GM23338 (cell line): ENCODE measurements around the gene CIRBP. TPM values are rescaled to one million over a fixed set of nuclear protein-coding genes. Genes with fewer than 3 reads are reported as not detected.

Experiments
- ATAC-seq: fragments of 200-7000 bp; cut with Tn5 transposase; 3 replicates; pipeline ENCODE4 v1.9.1; 2020
- DNase-seq: peaks from one replicate; pipeline ENCODE4 v3.0.0-alpha.2; 2015; ENCODE audit warnings: low spot score
- H2AFZ ChIP-seq: fragments of 200-600 bp; sonication (generic); 2 replicates; pipeline ENCODE4 v1.8.0; 2016; ENCODE audit warnings: antibody characterized with exemption, mild to moderate bottlenecking, moderate library complexity
- H3F3A ChIP-seq: fragments of 200-600 bp; sonication (generic); replicated peaks from 2 replicates; pipeline ENCODE4 v1.8.0; 2017; ENCODE audit warnings: antibody characterized with exemption, mixed run types, low read depth
- H3K27ac ChIP-seq: fragments of 200-600 bp; sonication (generic); 2 replicates; pipeline ENCODE4 v1.6.1; 2016; ENCODE audit warnings: low read depth
- H3K27me3 ChIP-seq: fragments of 200-600 bp; sonication (generic); 2 replicates; pipeline ENCODE4 v1.8.0; 2016; ENCODE audit warnings: mild to moderate bottlenecking, mixed run types, moderate library complexity; ENCODE audit not compliant: insufficient read depth
- H3K36me3 ChIP-seq: fragments of 200-600 bp; sonication (generic); 2 replicates; pipeline ENCODE4 v1.8.0; 2016; ENCODE audit warnings: mild to moderate bottlenecking; ENCODE audit not compliant: insufficient read depth
- H3K4me1 ChIP-seq: fragments of 200-600 bp; sonication (generic); 2 replicates; pipeline ENCODE4 v1.8.0; 2016; ENCODE audit warnings: mild to moderate bottlenecking, moderate library complexity; ENCODE audit not compliant: insufficient read depth
- H3K4me2 ChIP-seq: fragments of 200-600 bp; sonication (generic); 2 replicates; pipeline ENCODE4 v1.7.1; 2017; ENCODE audit warnings: mixed run types
- H3K4me3 ChIP-seq: fragments of 200-600 bp; sonication (generic); 2 replicates; pipeline ENCODE4 v1.6.1; 2016; ENCODE audit warnings: mixed run types
- H3K79me2 ChIP-seq: fragments of 200-600 bp; sonication (generic); replicated peaks from 2 replicates; pipeline ENCODE4 v1.8.0; 2017; ENCODE audit warnings: mild to moderate bottlenecking; ENCODE audit not compliant: insufficient read depth
- H3K9me2 ChIP-seq: fragments of 200-600 bp; sonication (generic); 2 replicates; pipeline ENCODE4 v1.8.0; 2017; ENCODE audit not compliant: insufficient read depth
- H4K20me1 ChIP-seq: fragments of 200-600 bp; sonication (generic); replicated peaks from 2 replicates; pipeline ENCODE4 v1.8.0; 2017; ENCODE audit warnings: mild to moderate bottlenecking; ENCODE audit not compliant: insufficient read depth
- H3K27ac Mint-ChIP-seq: 2 replicates; pipeline ENCODE4 v1.8.0; 2020; ENCODE audit warnings: inconsistent platforms, mild to moderate bottlenecking, moderate library complexity, mixed read lengths
- H3K27me3 Mint-ChIP-seq: 3 replicates; pipeline ENCODE4 v1.8.0; 2022; ENCODE audit warnings: low read depth, mild to moderate bottlenecking, moderate library complexity, mixed read lengths, inconsistent platforms; ENCODE audit not compliant: insufficient read depth, poor library complexity
- H3K36me3 Mint-ChIP-seq: 3 replicates; pipeline ENCODE4 v1.8.0; 2021; ENCODE audit warnings: low read depth, mild to moderate bottlenecking, inconsistent platforms, moderate library complexity, mixed read lengths
- H3K4me1 Mint-ChIP-seq: 3 replicates; pipeline ENCODE4 v1.8.0; 2020; ENCODE audit warnings: mild to moderate bottlenecking, inconsistent platforms, mixed read lengths
- H3K4me3 Mint-ChIP-seq: 3 replicates; pipeline ENCODE4 v1.8.0; 2021; ENCODE audit warnings: moderate library complexity, mild to moderate bottlenecking, inconsistent platforms, mixed read lengths
- H3K9me3 Mint-ChIP-seq: 3 replicates; pipeline ENCODE4 v1.8.0; 2020; ENCODE audit warnings: moderate library complexity, mild to moderate bottlenecking, inconsistent platforms, mixed read lengths
- CREB1 ChIP-seq: fragments of 250-450 bp; sonication (Bioruptor Pico); IDR thresholded peaks from 2 replicates; pipeline ENCODE4 v1.5.0; 2020; ENCODE audit warnings: low read depth, mild to moderate bottlenecking, moderate library complexity
- ETS1 ChIP-seq: IDR thresholded peaks from 2 replicates; pipeline ENCODE4 v1.6.1; 2016; ENCODE audit warnings: antibody characterized with exemption
- EZH2 ChIP-seq: fragments of 200-600 bp; sonication (generic); IDR thresholded peaks from one replicate; pipeline ENCODE4 v1.8.0; 2017; ENCODE audit warnings: antibody characterized with exemption, mild to moderate bottlenecking, low read depth; ENCODE audit not compliant: unreplicated experiment
- REST ChIP-seq: IDR thresholded peaks from one replicate; pipeline ENCODE4 v1.6.1; 2018; ENCODE audit warnings: antibody characterized with exemption; ENCODE audit not compliant: unreplicated experiment
- ZNF114 ChIP-seq: fragments of 250-450 bp; sonication (Bioruptor Pico); IDR thresholded peaks from 2 replicates; pipeline ENCODE4 v1.5.0; 2020; ENCODE audit warnings: mild to moderate bottlenecking, moderate library complexity
- ZNF331 ChIP-seq: fragments of 250-450 bp; sonication (Bioruptor Pico); IDR thresholded peaks from 2 replicates; pipeline ENCODE4 v1.5.0; 2020; ENCODE audit warnings: low read depth, mild to moderate bottlenecking, moderate library complexity
- polyA plus RNA-seq: library from polyadenylated mRNA; unstranded; fragments of >200 nt; fragmentation: Nextera tagmentation; extraction: Ambion mirVana; gene quantifications from 2 replicates; pipeline ENCODE4 v1.2.1, GENCODE V29; 2016
- total RNA-seq: library from RNA; depleted of rRNA; stranded (reverse); fragments of >200 nt; shearing (Covaris generic); gene quantifications from 2 replicates; pipeline ENCODE4 v1.2.3, GENCODE V29; 2014
- TF ChIP-seq, protein P1 (sequence below): fragments of 250-450 bp; sonication (Bioruptor Pico); IDR thresholded peaks from 2 replicates; pipeline ENCODE4 v1.5.0; 2020; ENCODE audit warnings: mild to moderate bottlenecking, moderate library complexity

The CIRBP gene
- total and polyA plus RNA-seq, 2 experiments from 2014 or later: 153 to 202 TPM

DNA sequence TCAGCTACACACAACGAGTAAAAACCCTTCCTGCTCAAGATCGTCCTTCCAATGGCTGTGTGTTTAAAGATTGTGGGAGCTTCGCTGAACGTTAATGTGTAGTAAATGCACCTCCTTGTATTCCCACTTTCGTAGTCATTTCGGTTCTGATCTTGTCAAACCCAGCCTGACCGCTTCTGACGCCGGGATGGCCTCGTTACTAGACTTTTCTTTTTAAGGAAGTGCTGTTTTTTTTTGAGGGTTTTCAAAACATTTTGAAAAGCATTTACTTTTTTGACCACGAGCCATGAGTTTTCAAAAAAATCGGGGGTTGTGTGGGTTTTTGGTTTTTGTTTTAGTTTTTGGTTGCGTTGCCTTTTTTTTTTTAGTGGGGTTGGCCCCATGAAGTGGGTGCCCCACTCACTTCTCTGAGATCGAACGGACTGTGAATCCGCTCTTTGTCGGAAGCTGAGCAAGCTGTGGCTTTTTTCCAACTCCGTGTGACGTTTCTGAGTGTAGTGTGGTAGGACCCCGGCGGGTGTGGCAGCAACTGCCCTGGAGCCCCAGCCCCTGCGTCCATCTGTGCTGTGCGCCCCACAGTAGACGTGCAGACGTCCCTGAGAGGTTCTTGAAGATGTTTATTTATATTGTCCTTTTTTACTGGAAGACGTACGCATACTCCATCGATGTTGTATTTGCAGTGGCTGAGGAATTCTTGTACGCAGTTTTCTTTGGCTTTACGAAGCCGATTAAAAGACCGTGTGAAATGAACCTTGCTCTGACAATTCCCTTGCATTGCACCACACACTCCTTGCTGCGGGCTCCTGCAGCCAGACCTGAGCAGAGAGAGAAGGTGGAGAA is 3.5 kb downstream of the CIRBP start:
- Histone ChIP-seq H3K27me3 (peaks cover 5% of the 10 kb centered on the region; the same call in 1 of the 2 replicates), H3K4me3 (no peak overlapping the region), H3K4me2 (no peak overlapping the region), H3K27ac (peak overlapping the region; percentile 69; the same call in 1 of the 2 replicates), H2AFZ (no peak overlapping the region), H4K20me1 (peaks cover 37% of the 10 kb centered on the region), H3K36me3 (peaks cover 31% of the 10 kb centered on the region), H3K4me1 (peaks cover 41% of the 10 kb centered on the region), H3K79me2 (peaks cover 50% of the 10 kb centered on the region), H3F3A (peaks cover 63% of the 10 kb centered on the region), H3K9me2 (no peaks in the 10 kb centered on the region)
- TF ChIP-seq ZNF114 (no peak), ETS1 (no peak), ZNF331 (CRISPR knock-in tag) (no peak), REST (no peak), EZH2 (no peak), CREB1 (CRISPR knock-in tag) (no peak)
- TF ChIP-seq, protein P1, sequence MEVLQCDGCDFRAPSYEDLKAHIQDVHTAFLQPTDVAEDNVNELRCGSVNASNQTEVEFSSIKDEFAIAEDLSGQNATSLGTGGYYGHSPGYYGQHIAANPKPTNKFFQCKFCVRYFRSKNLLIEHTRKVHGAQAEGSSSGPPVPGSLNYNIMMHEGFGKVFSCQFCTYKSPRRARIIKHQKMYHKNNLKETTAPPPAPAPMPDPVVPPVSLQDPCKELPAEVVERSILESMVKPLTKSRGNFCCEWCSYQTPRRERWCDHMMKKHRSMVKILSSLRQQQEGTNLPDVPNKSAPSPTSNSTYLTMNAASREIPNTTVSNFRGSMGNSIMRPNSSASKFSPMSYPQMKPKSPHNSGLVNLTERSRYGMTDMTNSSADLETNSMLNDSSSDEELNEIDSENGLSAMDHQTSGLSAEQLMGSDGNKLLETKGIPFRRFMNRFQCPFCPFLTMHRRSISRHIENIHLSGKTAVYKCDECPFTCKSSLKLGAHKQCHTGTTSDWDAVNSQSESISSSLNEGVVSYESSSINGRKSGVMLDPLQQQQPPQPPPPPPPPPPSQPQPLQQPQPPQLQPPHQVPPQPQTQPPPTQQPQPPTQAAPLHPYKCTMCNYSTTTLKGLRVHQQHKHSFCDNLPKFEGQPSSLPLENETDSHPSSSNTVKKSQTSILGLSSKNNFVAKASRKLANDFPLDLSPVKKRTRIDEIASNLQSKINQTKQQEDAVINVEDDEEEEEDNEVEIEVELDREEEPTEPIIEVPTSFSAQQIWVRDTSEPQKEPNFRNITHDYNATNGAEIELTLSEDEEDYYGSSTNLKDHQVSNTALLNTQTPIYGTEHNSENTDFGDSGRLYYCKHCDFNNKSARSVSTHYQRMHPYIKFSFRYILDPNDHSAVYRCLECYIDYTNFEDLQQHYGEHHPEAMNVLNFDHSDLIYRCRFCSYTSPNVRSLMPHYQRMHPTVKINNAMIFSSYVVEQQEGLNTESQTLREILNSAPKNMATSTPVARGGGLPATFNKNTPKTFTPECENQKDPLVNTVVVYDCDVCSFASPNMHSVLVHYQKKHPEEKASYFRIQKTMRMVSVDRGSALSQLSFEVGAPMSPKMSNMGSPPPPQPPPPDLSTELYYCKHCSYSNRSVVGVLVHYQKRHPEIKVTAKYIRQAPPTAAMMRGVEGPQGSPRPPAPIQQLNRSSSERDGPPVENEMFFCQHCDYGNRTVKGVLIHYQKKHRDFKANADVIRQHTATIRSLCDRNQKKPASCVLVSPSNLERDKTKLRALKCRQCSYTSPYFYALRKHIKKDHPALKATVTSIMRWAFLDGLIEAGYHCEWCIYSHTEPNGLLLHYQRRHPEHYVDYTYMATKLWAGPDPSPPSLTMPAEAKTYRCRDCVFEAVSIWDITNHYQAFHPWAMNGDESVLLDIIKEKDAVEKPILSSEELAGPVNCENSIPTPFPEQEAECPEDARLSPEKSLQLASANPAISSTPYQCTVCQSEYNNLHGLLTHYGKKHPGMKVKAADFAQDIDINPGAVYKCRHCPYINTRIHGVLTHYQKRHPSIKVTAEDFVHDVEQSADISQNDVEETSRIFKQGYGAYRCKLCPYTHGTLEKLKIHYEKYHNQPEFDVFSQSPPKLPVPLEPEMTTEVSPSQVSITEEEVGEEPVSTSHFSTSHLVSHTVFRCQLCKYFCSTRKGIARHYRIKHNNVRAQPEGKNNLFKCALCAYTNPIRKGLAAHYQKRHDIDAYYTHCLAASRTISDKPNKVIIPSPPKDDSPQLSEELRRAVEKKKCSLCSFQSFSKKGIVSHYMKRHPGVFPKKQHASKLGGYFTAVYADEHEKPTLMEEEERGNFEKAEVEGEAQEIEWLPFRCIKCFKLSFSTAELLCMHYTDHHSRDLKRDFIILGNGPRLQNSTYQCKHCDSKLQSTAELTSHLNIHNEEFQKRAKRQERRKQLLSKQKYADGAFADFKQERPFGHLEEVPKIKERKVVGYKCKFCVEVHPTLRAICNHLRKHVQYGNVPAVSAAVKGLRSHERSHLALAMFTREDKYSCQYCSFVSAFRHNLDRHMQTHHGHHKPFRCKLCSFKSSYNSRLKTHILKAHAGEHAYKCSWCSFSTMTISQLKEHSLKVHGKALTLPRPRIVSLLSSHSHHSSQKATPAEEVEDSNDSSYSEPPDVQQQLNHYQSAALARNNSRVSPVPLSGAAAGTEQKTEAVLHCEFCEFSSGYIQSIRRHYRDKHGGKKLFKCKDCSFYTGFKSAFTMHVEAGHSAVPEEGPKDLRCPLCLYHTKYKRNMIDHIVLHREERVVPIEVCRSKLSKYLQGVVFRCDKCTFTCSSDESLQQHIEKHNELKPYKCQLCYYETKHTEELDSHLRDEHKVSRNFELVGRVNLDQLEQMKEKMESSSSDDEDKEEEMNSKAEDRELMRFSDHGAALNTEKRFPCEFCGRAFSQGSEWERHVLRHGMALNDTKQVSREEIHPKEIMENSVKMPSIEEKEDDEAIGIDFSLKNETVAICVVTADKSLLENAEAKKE (CRISPR knock-in tag): no peak
- DNase-seq (no peak), ATAC-seq (no peak)
- H3K9me3 Mint-ChIP-seq: no peaks in the 10 kb centered on the region; the same call in 2 of the 3 replicates
- H3K4me3 Mint-ChIP-seq: peak overlapping the region; percentile 57
- H3K27me3 Mint-ChIP-seq: peaks cover 51% of the 10 kb centered on the region
- H3K4me1 Mint-ChIP-seq: peaks cover 54% of the 10 kb centered on the region
- peaks cover 56% of the 10 kb centered on the region for H3K36me3 Mint-ChIP-seq
- peak overlapping the region; percentile 88 for H3K27ac Mint-ChIP-seq
